Suppressor macrophage treated with lipopolysaccharide for 4 hours (primary cell): Measurements from ENCODE around the gene ADPRS.

Experiments used
- DNase-seq: peaks from one replicate; pipeline ENCODE4 v3.0.0-alpha.2; 2020

Gene ADPRS, protein sequence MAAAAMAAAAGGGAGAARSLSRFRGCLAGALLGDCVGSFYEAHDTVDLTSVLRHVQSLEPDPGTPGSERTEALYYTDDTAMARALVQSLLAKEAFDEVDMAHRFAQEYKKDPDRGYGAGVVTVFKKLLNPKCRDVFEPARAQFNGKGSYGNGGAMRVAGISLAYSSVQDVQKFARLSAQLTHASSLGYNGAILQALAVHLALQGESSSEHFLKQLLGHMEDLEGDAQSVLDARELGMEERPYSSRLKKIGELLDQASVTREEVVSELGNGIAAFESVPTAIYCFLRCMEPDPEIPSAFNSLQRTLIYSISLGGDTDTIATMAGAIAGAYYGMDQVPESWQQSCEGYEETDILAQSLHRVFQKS

GRCh38 chr1:36088577-36089392, at the start of gene ADPRS:
TSS of gene ADPRS (plus strand) at chr1:36088892. CDS start at chr1:36088905, 13 bp downstream.
- peak; percentile 95 for DNase-seq

DNA sequence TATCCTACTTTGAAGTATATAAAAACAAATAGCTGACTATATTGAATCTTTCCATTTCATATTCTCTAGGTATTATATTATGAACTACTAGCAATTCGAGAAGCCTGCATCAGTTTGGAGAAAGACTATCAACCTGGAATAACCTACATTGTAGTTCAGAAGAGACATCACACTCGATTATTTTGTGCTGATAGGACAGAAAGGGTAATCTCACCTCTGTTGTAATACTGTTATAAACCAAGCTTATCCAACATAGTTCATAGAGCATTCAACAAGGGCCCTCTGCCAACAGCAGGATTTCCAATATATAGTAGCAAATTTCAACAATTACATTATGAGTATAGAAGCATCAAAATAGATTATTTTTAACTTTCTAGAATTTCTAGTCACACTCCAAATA, 48.5 kb upstream of the ADPRS start:
- no peak for DNase-seq

- peak; percentile 49 for DNase-seq
Measured at GRCh38 chr1:36051821-36052220, 36.9 kb upstream of the ADPRS start.

- no peak for DNase-seq
Measured at GRCh38 chr1:36053978-36054377, 34.7 kb upstream of the ADPRS start.

DNA sequence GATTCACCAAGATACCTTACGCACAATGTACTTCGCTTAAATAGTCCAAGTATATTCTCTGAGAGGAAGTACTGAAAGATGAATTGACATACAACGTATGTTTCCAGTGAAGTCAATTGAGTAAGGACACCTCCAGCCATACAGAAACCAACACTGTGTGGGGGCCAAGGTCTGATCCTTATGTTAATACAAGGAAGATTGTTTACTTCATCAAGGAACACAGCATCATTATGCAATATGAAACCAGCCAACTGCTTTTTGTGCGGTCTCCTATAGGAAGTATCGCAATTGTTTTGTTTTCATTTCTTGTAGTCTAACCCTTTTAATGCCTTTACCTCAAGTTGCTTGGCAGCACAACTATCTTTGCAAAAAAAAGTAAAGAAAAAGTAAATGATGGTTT, 33.0 kb upstream of the ADPRS start:
- peak; percentile 71 for DNase-seq

DNA sequence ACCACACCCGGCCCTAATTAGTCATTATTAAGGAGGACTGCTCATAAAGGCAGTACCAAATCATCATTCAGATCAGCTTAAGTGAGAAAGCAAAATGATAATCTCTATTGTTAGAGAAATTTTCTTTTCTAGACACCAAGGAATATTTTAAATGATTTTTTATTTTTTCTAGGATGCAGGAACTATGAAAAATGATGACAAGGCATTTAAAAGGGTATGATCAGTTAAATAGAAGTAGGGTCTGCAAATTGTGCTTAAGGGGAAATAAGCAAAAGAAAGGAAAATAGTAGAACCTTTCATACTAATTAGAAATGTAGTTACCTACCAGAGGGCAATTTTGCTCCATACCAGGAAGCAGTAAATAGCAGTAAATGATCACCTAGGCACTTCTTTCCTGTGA, 26.4 kb upstream of the ADPRS start:
- no peak for DNase-seq

DNA sequence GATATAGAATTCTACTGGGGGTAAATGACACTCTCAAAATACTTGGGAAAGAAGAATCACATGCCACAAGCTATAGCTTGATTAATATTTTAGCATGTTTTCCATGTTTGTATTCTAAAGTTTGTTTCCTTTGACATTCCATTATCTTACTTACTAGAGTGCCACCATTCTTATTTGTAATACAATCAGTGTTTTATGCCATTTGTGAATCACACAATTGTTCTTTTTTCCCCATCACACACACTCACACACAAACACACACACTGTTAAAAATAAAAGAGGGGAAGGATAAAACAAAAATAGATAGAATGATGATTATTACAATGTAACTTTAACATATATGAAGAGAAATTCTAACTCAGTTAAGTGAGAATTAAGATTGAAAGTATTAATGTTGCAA, 20.8 kb upstream of the ADPRS start:
- no peak for DNase-seq

GRCh38 chr1:36068866-36069265, 19.8 kb upstream of the ADPRS start:
- DNase-seq: no peak

- DNase-seq: no peak
Measured at GRCh38 chr1:36070349-36070748, 18.3 kb upstream of the ADPRS start.

GRCh38 chr1:36076979-36077573, 11.6 kb upstream of the ADPRS start:
- no peak for DNase-seq

- no peak for DNase-seq
Measured at GRCh38 chr1:36080236-36080635, 8.5 kb upstream of the ADPRS start.

GRCh38 chr1:36080801-36081200, 7.9 kb upstream of the ADPRS start:
- DNase-seq: no peak

DNA sequence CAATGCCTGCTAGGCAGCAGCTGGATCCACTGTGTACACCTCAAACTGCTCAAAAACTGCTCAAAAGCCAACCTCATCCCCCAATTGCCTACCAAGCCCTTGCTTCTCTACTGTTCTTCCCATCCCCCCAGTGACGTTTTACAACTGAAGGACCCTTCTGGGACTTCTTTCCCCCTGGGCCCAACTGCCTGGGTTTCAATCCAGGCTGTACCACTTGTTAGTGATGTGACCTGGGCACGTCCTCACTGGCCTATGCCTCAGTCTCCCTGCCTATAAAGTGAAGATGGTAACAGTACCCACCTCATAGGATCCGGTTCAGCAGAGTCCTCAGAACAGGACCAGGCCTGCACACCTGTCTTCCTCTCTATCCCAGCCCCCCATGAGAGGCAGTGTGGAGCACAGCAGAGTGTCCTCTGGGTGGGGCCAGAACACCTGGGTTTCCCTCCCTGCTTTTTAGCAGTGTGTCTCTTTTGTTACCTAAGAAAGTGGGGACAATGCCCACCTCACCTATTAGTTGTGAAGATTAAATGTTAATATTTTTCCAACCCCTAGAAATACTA, 6.7 kb upstream of the ADPRS start:
- DNase-seq: no peak

DNA sequence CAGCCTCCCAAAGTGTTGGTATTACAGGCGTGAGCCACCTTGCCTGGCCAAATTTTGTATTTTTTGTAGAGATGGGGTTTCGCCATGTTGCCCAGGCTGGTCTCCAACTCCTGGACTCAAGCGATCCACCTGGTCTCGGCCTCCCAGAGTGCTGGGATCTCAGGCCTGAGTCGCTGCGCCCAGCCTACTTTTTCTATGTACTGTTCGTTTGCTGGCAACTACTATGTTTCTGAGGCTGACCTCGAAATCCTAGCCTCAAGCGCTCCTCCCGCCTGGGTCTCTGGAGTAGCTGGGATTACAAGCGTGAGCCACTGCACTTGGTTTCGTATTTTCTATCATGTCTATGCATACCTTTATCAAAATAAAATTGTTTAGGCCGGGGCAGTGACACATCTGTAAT, 5.5 kb upstream of the ADPRS start:
- DNase-seq: no peak

GRCh38 chr1:36083635-36084496, 4.8 kb upstream of the ADPRS start, which contains the start of gene TEKT2:
TSS of gene TEKT2 (plus strand) at chr1:36084094. CDS start at chr1:36084922, 828 bp downstream.
- DNase-seq: peak; percentile 23

GRCh38 chr1:36084497-36085115, 4.1 kb upstream of the ADPRS start:
- DNase-seq: no peak

- no peak for DNase-seq
Measured at GRCh38 chr1:36085126-36085525, 3.6 kb upstream of the ADPRS start.

DNA sequence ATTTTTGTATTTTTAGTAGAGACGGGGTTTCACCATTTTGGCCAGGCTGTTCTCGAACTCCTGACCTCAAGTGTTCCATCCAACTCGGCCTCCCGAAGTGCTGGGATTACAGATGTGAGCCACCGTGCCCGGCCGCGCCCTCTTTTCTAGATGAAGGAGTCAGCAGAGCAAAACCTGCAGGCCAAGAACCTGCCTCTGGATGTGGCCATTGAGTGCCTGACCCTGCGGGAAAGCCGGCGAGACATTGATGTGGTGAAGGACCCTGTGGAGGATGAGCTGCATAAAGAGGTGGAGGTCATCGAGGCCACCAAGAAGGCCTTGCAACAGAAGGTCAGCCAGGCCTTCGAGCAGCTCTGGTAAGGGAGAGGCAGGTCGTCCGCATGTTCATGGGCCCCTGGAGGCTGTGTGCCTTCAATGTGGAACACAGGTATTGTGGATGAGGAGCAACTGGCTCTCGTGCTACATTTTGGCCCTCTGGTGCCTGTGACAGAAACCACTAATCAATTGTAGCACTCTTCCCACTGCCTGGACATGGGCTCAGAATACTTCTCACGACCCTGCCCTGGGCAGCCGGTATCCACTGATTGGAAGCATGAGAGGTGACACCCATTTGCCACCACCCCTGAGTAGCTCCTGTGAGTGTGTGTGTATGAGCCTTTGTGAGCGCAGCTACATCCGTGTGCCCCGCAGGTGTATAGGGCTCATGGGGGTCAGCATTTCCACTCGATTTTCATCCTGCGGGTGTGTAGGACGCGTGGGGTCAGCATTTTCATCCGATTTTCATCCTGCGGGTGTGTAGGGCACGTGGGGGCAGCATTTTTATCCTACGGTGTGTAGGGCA, 2.8 kb upstream of the ADPRS start:
- DNase-seq: no peak

- DNase-seq: no peak
Measured at GRCh38 chr1:36086529-36087232, 2.0 kb upstream of the ADPRS start.
